Vagina (tissue), 2 donors: ENCODE results near the gene REEP6. TPM values are rescaled to one million over a fixed set of nuclear protein-coding genes. Genes with fewer than 3 reads are reported as not detected.

Experiments
- DNase-seq, 2 donors: peaks; one replicate each; pipeline ENCODE4 v3.0.0-alpha.2; 2017; ENCODE audit errors: extremely low spot score in 2 of 2
- H3K27ac ChIP-seq: fragments of 200-600 bp; sonication (generic); one replicate; pipeline ENCODE4 v1.5.1; 2019
- H3K27me3 ChIP-seq: fragments of 200-600 bp; sonication (generic); one replicate; pipeline ENCODE4 v1.5.1; 2019
- H3K36me3 ChIP-seq, 2 donors: fragments of 200-600 bp; sonication (generic); one replicate each; pipeline ENCODE4 v1.5.1; 2017 to 2019
- H3K4me1 ChIP-seq: fragments of 200-600 bp; sonication (generic); one replicate; pipeline ENCODE4 v1.5.1; 2019
- H3K4me3 ChIP-seq, 2 donors: fragments of 200-600 bp; sonication (generic); 1 replicate in 1 of 2; 2 replicates in 1 of 2; pipeline ENCODE4 v1.5.1; 2016 to 2019
- H3K9me3 ChIP-seq: fragments of 200-600 bp; sonication (generic); one replicate; pipeline ENCODE4 v1.5.1; 2019
- POLR2A ChIP-seq, 2 donors: fragments of 450-650 bp; IDR thresholded peaks; one replicate each; pipeline ENCODE4 v1.6.1; 2017; ENCODE audit warnings: antibody characterized with exemption in 2 of 2, mild to moderate bottlenecking in 2 of 2, moderate library complexity in 2 of 2
- POLR2AphosphoS5 ChIP-seq, 2 donors: sonication (generic); formaldehyde crosslinking; IDR thresholded peaks; one replicate each; pipeline ENCODE4 v1.9.0; 2017; ENCODE audit warnings: antibody characterized with exemption in 2 of 2, mild to moderate bottlenecking in 2 of 2, low read depth in 1 of 2; ENCODE audit not compliant: insufficient read depth in 1 of 2
- intact Hi-C: fragments of 100-400 bp; cut with DNase I; formaldehyde crosslinking; loops from one replicate; pipeline ENCODE4 v1.15.1; 2023
- total RNA-seq: library from RNA; depleted of rRNA; stranded (reverse); fragments of >200 nt; gene quantifications from one replicate; pipeline ENCODE4 v1.2.3, GENCODE V29; 2016
- TF ChIP-seq, protein P1 (sequence below), 3 experiments: fragments of 450-650 bp in 2 of 3; fragments of 200-600 bp in 1 of 3; sonication (generic) in 1 of 3; IDR thresholded peaks; one replicate each; pipeline ENCODE4 v1.5.1; 2017 to 2019; ENCODE audit warnings: antibody characterized with exemption in 3 of 3, mild to moderate bottlenecking in 2 of 3, moderate library complexity in 2 of 3

The REEP6 gene
- total RNA-seq, 1 donor from 2014 or later, result 6.1 TPM

DNA sequence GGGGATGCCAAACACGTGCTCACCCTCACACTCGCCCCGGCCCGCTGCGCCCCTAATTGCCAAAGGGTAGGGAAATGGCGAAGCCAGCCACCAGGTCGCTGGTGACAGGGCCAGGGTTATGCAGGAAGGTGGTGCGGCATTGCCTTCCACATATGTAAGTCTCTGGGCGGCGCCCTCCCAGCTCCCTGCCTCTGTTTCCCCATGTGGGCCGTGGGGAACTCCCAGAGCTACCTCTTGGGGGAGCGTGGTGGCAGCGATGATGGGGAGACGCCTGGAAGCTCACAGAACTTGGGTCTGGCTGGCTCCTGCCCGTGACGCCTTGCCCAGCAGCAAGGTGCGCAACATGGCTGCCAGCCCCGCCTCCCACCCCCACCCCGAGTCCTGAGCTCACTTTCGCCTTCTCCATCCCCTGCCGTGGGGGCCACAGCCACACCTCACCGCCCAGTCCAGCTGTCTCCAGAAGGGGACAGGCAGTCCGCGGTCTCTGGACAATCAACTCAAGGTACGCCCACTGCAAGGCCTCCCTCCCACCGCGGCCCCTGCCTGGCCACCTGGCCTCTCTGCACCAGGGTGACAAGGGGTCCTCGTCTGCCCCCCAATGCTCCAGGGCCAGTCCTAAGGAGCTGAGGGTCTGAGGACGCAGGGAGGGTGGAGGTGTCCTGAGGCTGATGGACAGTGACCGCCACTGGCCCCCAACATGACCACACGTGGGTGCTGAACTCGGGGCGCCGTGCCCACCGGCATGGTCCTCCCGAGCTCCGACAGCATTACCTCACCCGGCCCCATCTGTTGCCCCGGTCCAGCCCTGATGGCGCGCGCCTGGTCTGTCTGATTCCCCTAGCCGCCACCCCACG, 18.5 kb upstream of the REEP6 start:
- Histone ChIP-seq H3K4me3 (no peak overlapping the region), H3K27me3 (peaks cover 4% of the 10 kb centered on the region), H3K4me1 (peaks cover 58% of the 10 kb centered on the region), H3K36me3 (peaks cover 0 to 11% of the 10 kb centered on the region in 2 donors), H3K9me3 (no peaks in the 10 kb centered on the region), H3K27ac (no peak overlapping the region)
- intact Hi-C loops, result no loop called here
- no peak for DNase-seq
- TF ChIP-seq POLR2AphosphoS5 (IDR thresholded peaks at IDR 0.05; ENCODE audit: insufficient read depth in 1 of 2, low read depth in 1 of 2) (no peak), POLR2A (IDR thresholded peaks at IDR 0.05) (no peak)
- TF ChIP-seq, protein P1, sequence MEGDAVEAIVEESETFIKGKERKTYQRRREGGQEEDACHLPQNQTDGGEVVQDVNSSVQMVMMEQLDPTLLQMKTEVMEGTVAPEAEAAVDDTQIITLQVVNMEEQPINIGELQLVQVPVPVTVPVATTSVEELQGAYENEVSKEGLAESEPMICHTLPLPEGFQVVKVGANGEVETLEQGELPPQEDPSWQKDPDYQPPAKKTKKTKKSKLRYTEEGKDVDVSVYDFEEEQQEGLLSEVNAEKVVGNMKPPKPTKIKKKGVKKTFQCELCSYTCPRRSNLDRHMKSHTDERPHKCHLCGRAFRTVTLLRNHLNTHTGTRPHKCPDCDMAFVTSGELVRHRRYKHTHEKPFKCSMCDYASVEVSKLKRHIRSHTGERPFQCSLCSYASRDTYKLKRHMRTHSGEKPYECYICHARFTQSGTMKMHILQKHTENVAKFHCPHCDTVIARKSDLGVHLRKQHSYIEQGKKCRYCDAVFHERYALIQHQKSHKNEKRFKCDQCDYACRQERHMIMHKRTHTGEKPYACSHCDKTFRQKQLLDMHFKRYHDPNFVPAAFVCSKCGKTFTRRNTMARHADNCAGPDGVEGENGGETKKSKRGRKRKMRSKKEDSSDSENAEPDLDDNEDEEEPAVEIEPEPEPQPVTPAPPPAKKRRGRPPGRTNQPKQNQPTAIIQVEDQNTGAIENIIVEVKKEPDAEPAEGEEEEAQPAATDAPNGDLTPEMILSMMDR (IDR thresholded peaks at IDR 0.05), result no peak

DNA sequence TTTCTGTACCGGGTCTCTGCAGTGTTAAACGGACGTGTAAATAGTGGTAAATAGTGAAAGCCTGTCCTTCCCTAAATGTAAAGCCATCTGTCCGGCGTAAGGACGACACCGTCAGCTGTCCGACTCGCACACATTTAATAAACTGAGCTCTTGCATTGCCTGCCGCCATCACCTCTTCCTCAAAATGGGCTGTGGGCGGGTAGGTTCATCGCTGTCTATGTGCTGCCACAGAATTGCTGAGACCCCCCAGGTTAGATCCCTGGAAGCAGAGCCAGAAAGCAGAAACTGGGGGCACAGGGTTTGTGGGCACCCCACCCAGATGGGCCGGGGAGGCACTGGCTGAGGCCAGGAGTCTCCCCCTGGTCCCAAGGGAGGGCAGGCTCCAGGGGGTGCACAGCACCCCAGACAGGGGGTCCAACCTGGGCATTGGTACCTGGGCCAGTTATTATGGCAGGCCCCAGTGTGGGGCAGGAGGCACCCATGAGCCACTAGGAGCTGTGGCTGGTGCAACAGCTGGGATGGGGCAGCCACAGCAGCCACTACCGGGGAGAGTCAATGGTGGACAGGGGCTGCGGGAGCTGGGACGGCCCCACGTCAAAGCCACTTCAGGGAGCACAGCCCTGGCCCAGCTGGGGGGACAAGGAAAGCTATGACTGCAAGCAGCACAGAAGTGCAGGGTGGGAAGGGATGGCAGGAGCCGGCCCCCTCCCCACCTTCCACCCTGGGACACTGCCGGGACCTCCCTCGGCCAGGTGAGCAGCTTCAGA, 17.7 kb upstream of the REEP6 start:
- peaks cover 58% of the 10 kb centered on the region for H3K4me1 ChIP-seq
- H3K27me3 ChIP-seq, result peaks cover 4% of the 10 kb centered on the region
- intact Hi-C loops, result no loop called here
- no peak overlapping the region for H3K27ac ChIP-seq
- no peaks in the 10 kb centered on the region for H3K9me3 ChIP-seq
- TF ChIP-seq POLR2A (IDR thresholded peaks at IDR 0.05), result no peak
- no peak for TF ChIP-seq POLR2AphosphoS5 (IDR thresholded peaks at IDR 0.05; ENCODE audit: insufficient read depth in 1 of 2, low read depth in 1 of 2)
- TF ChIP-seq, protein P1 (IDR thresholded peaks at IDR 0.05), result no peak
- H3K36me3 ChIP-seq, result peaks cover 0 to 11% of the 10 kb centered on the region in 2 donors
- H3K4me3 ChIP-seq, result no peak overlapping the region
- no peak for DNase-seq

DNA sequence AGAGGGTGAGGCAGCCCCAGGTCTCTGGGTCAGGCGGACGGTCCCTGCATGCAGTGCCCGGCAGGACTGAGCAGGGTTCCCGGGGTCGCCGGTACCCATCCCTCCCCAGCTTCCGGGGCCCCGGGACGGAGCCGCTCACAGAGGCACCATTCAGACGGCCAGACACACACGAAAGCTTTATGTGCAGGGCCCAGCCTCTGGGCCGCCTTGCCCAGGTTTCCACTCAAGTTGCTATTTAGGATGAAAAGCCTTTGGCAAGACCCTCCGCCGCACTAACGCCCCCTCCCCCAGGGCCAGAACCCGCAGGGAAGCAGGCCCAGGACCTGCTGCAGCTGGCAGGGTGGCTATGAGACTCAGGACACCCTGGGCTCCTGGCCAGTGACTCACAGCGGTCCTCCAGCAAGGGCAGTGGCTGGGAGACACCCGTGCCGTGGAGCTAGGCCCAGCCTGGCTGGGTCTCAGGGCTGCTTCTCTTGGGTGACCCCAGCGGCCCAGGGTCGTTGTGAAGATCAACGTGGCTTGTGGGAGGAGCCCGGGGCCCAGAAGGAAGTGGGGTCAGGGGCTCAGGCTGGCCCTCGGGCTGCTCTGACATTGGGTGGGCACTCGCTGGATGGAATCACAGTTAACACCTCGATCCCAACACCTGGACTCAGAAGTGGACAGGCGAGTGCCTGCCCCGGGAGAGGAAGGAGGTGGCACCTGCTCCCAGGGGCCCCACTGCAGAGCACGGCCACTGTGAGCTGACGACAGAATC, 16.8 kb upstream of the REEP6 start:
- intact Hi-C loops, result no loop called here
- no peak overlapping the region for H3K4me3 ChIP-seq
- DNase-seq, result no peak
- no peak overlapping the region for H3K27ac ChIP-seq
- peaks cover 4% of the 10 kb centered on the region for H3K27me3 ChIP-seq
- H3K36me3 ChIP-seq, result peaks cover 0 to 11% of the 10 kb centered on the region in 2 donors
- TF ChIP-seq POLR2A (IDR thresholded peaks at IDR 0.05) (no peak), POLR2AphosphoS5 (IDR thresholded peaks at IDR 0.05; ENCODE audit: insufficient read depth in 1 of 2, low read depth in 1 of 2) (no peak)
- TF ChIP-seq, protein P1 (IDR thresholded peaks at IDR 0.05), result no peak
- H3K9me3 ChIP-seq, result no peaks in the 10 kb centered on the region
- peaks cover 57% of the 10 kb centered on the region for H3K4me1 ChIP-seq

DNA sequence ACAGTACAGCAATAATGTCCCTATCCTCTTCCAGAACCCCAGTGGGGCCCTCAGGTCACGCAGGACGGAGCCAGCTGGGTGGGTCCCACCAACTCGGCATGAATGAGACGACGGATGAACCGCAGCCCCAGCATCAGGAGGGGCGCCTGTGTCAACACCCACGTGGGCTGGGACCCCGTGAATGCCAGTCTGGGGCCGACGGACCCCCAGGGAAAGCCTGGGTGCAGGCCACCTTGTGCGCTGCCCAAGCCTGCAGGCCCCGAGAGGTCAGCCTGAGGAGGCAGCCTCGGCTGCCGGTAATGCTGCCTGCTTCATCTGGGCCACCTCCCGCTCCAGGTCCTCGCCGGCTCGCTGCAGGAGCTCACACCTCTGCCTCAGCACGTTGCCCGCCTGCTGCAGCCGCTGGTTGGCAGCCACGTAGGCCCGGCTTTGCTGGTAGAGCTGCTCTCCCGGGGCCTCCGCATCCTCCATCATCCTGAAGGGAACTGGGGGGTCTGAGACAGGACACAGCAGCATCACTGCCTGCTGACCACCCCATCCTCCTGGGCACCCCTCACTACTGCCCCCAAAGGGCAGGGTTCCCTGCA, 16.1 kb upstream of the REEP6 start:
- TF ChIP-seq, protein P1 (IDR thresholded peaks at IDR 0.05), result no peak
- TF ChIP-seq POLR2A (IDR thresholded peaks at IDR 0.05), result no peak
- TF ChIP-seq POLR2AphosphoS5 (IDR thresholded peaks at IDR 0.05; ENCODE audit: insufficient read depth in 1 of 2, low read depth in 1 of 2), result no peak
- Histone ChIP-seq H3K9me3 (no peaks in the 10 kb centered on the region), H3K27ac (no peak overlapping the region), H3K4me3 (no peak overlapping the region), H3K27me3 (peaks cover 4% of the 10 kb centered on the region), H3K36me3 (peaks cover 0 to 11% of the 10 kb centered on the region in 2 donors), H3K4me1 (peaks cover 58% of the 10 kb centered on the region)
- DNase-seq, result no peak
- intact Hi-C loops, result no loop called here
